GM12892 (cell line): ENCODE results near the gene CCNF.

Experiments
- DNase-seq: peaks from one replicate; pipeline ENCODE4 v3.0.0; 2011; ENCODE audit not compliant: insufficient read length
- FAIRE-seq: peaks from 2 replicates; lab custom pipeline; 2011; peaks lifted over from hg19 to GRCh38; lab: Jason Lieb, UNC
- POLR2A ChIP-seq: IDR thresholded peaks from 2 replicates; pipeline ENCODE4 v1.6.1; 2011; ENCODE audit warnings: low read depth, low read length, control low read depth
- POLR2AphosphoS5 ChIP-seq: IDR thresholded peaks from 2 replicates; pipeline ENCODE4 v1.6.1; 2011; ENCODE audit warnings: low read depth, low read length, control low read depth
- TAF1 ChIP-seq: IDR thresholded peaks from 2 replicates; pipeline ENCODE4 v1.6.1; 2011; ENCODE audit warnings: low read depth, mild to moderate bottlenecking, control low read depth, low read length, borderline replicate concordance

Gene CCNF

DNA sequence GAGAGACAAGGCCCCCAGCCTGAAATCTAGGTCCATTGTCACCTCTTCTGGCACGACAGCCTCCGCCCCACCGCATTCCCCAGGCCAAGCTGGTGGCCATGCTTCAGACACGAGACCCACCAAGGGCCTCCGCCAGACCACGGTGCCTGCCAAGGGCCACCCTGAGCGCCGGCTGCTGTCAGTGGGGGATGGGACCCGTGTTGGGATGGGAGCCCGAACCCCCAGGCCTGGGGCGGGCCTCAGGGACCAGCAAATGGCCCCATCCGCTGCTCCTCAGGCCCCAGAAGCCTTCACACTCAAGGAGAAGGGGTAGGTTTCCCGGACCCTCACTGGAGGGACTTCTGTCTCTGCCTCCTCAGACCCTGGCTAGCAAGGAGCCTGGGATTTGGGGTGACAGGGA lies 31.7 kb downstream of the CCNF start:
- no peak for TF ChIP-seq TAF1
- no peak for TF ChIP-seq POLR2A
- TF ChIP-seq POLR2AphosphoS5: no peak
- no peak for FAIRE-seq
- no peak for DNase-seq

DNA sequence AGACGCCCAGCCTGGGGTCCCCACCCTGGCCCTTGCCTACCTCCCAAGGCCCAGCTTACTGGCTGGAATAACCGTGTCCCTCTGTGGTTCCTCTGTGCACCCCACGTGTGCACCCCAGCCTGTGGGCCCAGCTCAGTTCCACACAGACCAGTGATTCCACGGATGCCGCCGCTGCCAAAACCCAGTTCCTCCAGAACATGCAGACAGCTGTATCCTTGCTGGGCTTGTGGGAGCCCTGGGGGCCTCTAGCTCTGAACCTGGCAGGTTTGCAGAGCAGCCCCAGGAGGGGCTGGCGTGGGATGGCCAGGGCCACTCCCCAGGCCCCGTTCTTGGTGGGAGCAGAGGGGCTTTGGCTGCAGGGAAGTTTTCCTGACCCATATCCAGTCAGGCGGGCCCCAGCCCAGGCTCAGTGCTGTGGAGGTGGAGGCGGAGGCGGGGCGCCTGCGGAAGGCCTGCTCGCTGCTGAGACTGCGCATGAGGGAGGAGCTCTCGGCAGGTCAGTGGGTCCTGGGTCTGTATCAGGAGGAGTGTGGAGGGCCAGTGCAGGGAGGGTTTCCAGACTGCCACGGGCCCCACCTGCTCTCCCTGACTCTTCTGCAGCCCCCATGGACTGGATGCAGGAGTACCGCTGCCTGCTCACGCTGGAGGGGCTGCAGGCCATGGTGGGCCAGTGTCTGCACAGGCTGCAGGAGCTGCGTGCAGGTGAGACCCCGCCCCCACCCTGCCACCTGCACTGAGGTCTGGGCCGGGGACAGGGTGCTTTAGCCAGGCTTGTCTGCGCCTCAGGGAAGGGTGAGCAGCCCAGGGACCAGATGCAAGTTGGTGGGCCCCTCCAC lies 33.0 kb downstream of the CCNF start:
- DNase-seq (no peak), FAIRE-seq (no peak)
- no peak for TF ChIP-seq POLR2A
- TF ChIP-seq POLR2AphosphoS5: no peak

DNA sequence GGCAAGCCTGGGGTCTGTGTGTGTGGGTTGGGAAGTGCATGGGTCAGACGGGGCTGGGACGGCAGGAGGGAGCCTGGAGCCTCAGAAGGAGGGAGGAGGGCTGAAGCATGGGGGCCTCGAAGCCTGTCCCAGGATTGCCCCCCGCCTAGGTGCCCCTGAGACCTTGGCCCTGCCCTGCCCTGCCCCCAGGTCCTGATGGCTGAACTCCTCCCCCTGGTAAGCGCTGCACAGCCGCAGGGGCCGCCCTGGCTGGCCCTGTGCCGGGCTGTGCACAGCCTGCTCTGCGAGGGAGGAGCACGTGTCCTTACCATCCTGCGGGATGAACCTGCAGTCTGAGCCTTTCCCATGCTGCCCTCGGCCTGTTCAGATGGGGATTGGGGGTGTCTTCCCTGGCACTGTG lies 35.1 kb downstream of the CCNF start:
- DNase-seq: no peak
- TF ChIP-seq TAF1 (no peak), POLR2A (no peak), POLR2AphosphoS5 (no peak)
- FAIRE-seq: no peak

DNA sequence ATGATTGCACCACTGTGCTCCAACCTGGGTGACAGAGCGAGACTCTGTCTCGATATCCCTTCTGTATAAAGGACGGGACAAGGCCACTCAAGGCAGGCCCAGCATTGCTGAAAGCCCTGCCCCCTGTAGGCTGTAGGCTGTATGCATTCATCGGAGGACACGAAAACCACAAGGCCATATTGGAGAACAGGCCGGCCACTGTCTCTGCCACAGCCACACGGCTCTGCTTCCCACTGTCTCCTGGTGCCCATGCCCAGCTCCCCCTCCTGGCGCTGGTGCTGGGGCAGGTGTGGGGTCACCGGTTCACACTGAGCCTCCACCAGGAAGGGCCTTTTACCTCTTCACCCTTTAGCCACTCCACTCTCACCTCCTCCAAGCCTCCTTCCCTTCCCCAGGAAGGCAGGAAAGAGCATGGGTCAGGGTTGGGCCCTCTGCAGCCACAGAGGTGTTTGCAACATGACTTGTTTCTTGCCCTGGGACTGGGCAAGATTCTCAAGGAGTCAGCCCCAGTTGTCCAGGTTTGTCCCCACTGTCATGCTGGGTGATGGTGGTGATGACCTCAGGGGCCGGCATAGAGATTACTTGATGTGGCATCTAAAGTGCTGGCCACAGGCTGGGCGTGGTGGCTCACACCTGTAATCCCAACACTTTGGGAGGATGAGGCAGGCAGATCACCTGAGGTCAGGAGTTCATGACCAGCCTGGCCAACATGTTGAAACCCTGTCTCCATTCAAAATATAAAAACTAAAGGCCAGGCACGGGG lies 36.6 kb downstream of the CCNF start:
- no peak for DNase-seq

DNA sequence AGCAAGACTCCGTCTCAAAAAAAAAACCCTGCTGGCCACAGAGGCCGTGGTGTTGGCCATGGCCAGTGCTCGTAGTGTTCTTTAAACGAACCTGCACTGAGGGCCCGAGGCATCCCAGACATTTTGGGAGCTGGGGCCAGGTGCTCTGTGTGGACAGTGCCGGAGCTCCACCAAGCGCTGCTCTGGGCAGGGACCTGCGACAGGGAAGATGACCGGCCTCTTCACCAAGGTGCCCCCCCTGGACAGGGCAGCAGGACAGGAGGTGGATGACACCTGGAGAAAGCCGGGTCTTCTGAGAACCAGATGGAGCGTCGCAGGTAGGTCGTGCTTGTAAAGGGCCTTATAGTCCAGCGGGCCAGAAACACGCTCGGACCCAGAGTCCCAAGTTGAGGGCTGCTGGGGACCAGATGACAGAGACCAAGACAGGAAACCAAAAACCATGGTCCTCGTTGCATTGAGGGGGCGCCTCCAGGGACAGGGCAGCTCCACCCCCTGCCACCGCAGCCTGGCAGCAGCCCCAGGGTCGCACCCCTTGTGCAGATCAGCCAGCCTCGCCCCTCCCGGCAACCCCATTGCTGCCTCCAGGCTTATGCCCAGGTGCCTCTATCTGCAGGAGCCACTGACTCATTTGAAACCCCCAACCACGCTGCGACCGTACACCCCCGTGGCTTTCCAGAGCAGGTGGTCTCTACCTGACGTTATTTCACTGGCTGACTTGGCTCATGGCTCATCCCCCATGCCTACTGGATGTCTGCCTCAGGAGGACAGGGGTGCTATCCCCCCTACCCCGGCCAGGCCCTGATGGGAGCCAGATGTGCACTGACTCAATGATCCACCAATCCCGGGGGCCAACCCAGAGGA lies 37.6 kb downstream of the CCNF start:
- TF ChIP-seq TAF1 (no peak), POLR2A (no peak), POLR2AphosphoS5 (no peak)
- no peak for DNase-seq
- FAIRE-seq: peak; percentile 54

More for the DNA sequence above, 36.6 kb downstream of the CCNF start:
- FAIRE-seq: no peak
- TF ChIP-seq TAF1: no peak
- TF ChIP-seq POLR2A: no peak
- no peak for TF ChIP-seq POLR2AphosphoS5

DNA sequence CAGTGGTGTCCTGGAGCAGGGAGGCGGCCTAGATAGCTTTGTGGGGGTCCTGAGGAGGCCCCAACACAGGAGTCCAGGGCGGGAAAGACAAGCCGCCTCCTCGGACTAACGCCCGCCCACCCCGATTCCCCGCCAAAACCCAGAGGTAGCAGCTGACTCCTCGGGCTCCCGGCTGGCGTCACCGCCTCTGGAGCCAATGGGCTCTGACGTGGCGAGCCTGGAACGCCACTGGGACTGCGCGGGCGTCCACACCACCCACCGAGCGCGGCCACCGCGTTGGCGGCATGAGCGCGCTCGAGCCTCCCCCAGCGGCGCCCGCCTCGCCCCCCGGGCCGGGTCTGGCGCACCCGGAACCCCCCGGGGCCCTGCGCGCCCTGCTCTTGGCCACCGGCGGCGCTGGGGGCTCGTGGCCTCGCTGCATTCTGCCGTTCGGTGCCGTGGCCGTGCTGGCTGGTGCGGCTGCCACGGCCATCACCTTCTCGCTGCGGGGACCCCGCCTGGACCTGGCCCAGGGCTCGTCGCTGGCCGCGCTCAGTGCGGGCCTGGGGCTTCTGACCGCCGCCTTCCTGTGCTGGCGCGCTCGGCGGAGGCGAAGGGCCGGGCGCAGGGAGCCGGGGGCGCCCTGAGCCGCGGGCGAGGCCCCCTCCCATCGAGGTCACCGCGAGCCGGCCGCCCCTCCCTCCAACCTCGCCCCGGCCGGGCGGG lies 38.4 kb downstream of the CCNF start:
- peak; percentile 53; the same call in 1 of the 2 replicates for TF ChIP-seq POLR2A
- TF ChIP-seq POLR2AphosphoS5: peak; percentile 10; the same call in 1 of the 2 replicates
- no peak for TF ChIP-seq TAF1
- DNase-seq: no peak
- peak; percentile 53 for FAIRE-seq

DNA sequence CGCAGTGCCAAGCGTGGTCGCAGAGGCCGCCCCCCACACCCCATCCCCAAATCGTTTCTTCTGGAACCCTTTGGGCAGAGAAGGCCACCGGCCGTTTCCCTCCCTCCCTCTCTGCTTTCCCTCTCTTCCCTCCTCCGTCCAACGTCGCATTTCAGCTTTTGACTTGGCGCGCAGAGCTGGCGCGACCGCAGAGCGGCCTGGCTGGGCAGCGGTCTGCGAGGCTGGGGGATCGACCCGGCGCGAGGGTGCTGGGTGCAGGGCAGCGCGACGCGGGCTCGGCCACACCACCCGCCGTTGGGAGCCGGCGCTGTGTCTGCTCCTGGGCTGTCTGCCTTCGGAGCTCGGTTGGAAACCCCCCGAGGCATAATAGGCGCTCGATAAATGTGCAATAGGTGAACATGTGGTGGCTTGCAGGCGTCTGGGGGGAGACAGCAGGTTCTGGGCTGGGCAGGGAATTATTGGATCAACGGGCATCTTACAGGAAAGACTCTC lies 39.0 kb downstream of the CCNF start:
- DNase-seq: no peak
- TF ChIP-seq POLR2AphosphoS5 (no peak), POLR2A (no peak), TAF1 (no peak)
- FAIRE-seq: peak; percentile 74

DNA sequence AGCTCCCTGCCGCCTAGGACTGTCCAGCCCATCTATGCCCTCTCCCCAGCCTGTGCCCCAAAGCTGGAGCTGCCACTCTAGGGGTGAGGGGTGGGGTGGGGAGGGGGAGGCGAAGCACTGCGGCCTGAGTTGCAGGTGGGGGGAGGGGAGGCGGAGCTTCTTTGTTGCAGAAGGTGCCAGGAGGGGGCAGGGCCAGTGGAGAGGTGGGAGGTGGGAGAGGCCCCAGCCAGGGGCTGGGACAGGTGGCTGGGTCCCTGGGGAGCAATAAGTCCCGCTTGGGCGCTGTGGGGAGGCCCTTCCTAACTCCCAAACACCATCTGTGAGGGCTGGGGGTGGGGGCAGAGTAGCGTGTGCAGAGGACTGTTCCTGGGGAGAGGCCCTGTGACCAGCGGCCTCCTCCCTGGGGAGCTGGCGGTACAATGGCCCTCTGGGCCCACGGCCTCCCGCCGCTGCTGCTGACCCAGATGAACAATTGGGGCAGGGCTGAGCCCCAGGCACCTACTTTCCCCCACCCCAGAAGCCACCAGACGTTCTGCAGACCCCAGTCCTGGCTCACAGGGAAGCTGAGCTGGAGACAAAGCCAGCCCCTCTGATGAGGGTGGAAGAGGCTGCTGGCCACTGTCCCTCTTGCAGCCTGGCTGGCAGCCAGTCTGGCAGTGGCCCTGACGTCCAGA lies 39.6 kb downstream of the CCNF start:
- FAIRE-seq (peak; percentile 69), DNase-seq (peak; percentile 58)
- TF ChIP-seq TAF1: no peak
- TF ChIP-seq POLR2A: no peak
- no peak for TF ChIP-seq POLR2AphosphoS5

DNA sequence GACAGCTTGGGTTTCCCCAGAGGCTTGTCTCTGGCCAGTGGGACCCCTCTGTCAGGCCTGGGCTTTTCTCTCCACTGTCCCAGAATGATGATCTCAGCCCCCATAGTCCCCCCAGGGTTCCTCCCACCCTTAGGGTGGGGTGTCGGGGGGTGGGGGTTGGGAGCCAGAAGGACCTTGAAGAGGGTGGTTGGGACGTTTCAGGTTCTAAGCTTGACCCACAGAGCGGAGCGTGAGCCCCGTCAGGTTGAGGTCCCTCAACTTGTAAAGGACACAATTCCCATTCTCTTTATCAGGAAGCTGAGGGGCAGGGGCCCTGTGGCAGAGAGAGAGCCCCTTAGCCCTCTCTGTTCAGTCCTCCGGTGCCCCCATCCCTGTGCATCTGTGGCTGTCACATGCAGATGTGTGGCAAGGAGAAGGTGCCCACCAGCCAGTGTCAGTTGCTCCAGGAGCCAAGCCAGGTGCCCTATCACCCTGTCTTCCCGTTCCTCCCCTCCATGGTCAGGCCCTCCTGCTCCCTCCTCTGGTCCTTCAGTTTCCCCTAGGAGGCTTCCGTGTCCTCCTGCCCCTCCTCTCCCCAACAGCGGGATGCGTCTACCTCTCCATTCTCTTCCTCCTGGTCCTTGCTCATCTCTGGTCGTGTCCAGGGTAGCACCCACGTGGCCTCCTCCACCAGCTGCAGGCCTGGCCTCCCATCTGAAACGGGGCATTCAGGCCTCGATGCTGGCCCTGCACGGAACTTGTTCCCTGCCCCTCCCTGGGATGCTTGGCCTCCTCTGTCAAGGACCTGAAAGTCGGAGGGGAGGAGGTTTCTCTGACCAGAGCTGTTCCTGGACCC lies 40.4 kb downstream of the CCNF start:
- peak; percentile 27 for FAIRE-seq
- TF ChIP-seq TAF1 (no peak), POLR2AphosphoS5 (no peak), POLR2A (no peak)
- no peak for DNase-seq
